GM20431 (cell line): ENCODE data around the gene PTPA.
"Not testable (repeated sequence)": the region's sequence is repeated elsewhere in the genome, so short reads cannot be mapped to it uniquely, and the experiment has no call there.

Source experiments
- in situ Hi-C: fragments of 300-500 bp; cut with MseI, MboI; formaldehyde crosslinking; loops from one replicate; pipeline ENCODE4 v1.15.0; 2020; ENCODE audit warnings: low sequenced_read_pairs; ENCODE audit not compliant: unreplicated experiment

The PTPA gene

DNA sequence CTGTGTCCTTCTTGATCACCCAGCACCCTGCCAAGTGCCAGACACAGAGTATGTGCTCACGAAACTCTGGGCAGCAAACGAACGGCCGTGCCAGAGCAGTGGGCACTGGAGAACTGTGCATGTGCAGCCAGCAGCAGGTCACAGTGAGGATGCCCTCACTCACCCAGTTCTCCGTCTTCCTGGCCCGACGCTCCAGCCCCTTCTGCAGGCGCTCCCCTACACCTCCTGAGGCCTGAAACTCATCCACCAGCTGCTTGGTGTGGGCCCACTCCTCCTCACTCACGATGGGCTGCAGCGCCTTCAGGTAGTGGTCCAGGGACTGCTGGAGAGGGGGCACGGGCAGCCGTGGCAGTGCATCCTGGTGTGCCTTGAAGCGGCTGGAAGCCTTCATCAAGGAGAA is 3.6 kb upstream of the PTPA start:
- in situ Hi-C loops, result no loop called here

DNA sequence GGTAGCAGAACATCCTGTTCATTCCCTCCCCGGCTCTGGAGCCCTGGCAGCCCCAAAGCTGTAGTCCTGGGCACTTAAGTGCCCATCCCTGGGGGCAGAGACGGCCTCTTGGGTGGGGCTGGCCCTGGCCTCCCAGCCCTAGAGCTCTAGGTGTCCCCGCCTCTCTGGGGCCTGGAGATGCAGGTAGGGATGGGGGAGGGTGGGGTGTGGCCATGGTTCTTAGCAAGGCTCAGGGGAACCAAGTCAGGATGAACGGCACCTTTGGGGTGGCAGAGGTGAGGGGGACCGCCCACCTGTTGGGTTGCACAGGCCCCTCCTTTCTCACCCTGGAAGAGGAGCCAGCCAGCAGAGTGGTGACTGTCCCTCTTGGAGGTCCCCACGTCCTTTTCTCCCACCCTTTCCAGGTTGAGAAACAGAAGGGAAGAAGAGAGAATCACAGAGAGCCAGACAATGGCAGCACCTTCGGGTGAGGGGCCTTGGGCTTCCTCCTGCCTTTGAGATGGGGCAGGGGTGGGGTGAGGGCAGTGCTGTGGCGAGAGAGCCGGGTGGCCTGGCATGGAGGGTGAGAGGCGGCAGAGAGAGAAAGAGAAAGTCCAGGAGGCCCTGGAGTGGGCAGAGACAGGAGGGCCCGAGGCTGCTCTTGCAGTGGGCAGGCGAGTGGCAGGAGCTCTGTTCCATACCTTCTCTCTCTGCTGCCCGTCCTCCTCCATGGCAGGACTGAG is 3.0 kb upstream of the PTPA start:
- in situ Hi-C loops, result no loop called here

DNA sequence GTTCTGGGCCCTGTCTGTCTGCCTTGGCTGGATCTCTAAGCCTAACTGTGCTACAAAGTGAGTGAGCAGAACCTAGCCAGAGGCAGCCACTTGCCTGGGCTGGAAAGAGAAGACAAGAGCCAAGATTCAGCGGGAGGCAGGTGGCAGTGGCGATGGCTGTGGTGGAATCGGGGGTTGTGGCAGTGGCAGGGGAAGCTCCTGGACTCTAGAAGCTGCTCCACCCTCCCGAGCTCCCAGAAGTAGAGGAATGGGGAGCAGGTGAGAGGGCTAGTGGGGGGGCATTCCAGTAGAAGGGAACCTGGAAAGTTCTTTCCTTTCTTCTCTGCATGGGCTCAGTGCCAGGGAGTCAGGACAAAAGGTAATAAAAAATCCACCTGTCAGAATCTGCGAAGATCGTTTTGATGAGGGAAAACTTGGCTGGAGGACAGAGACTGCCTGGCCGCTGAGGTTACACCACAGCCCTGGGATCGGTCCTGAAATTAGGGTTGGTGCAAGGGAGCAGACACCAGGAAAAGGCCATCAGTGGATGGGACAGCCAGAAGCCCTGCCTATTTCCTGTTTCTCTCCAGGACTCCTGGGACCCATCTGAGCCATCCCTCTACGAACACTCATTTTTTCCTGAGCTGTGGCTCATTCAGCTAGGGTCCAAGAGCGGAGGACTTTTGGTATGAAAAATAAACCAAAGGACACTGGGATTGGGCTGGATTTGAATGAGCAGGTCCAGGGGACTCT is 2.2 kb upstream of the PTPA start:
- in situ Hi-C loops, result no loop called here

DNA sequence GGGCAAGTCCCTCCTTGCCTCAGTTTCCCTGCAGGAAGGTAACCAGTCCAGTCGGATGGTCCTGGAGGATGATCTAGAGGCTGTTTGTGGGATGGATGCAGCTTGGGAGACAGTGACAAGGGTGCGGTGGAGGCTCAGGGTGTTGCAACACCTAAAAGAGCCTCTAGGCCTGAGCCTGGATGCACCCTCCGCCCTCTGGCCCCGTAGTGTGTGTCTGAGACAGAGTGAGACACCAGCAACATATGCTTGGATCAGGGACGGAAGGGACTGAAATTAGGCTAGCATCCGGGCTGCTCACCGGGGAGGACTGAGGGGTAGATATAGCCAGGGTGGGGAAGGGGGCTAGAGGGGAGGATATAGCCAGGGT is 1.7 kb upstream of the PTPA start:
- in situ Hi-C loops, result no loop called here

DNA sequence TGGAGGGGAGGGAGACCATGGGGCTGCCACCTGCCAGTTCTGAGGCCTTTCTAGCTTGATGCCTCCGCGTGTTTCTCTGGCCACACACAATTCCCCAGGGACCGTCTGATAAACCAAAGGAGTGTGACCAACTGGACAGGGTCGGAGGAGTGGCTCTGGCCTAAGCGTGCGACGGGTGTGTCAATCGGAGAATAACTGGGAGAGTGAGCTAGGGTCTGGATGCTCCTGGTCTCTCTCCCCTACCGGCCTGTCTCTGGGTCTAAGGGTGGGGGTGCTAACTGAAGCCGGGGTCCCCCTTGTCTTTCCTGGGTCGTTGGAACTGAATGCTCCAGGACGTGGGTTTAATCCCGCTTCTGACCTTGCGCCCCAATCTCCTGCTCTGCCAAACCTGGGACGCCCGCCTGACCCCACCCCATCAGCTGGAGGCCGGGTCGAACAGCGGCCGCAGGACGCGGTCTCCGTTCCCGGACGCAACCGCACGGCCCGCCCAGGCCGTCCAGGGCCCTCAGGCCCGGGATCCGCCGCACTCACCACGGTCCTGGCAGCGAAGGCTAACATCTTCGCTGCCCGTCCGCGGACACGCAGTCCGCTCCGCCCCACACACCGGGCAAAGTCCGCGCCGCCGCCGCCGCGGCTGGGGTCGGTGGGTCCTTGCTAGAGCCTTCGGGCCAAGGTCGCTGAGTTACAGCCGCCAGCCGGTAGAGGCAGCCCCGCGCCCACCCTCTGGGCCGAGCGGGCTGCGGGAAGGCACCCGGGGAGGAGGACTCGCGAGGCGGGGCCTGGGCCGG is 1.1 kb upstream of the PTPA start:
- in situ Hi-C loops, result no loop called here

DNA sequence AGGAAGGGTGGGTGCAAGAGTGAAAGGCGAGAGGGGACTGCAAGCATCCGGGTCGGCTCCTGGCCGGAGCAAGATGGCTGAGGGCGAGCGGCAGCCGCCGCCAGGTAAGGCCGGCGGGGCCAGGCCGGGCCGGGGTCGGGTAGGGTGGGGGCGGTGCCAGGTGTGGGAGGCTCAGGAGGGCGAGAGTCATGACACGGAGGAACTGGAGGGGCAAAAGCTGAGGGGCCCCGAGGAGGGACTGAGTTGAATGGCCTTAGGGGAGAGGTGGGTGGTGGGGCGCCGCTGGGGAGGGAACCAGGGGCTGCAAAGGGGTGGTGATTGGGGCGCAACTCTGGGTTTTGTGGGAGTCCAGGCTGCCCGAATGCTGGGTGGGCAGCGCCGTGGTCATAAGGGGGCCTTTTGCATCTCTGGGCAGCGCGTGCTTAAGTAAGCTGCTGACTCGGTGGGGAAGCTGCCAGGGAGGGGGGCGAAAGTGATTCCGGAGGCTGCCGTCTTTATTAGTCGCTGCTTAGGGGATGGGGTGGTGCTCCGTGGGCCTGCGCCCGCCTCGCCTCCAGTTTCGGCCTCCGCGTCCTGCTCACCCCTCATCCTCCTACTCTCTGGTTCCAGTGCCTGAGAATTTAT is 425 bp downstream of the PTPA start:
- in situ Hi-C loops, result no loop called here

DNA sequence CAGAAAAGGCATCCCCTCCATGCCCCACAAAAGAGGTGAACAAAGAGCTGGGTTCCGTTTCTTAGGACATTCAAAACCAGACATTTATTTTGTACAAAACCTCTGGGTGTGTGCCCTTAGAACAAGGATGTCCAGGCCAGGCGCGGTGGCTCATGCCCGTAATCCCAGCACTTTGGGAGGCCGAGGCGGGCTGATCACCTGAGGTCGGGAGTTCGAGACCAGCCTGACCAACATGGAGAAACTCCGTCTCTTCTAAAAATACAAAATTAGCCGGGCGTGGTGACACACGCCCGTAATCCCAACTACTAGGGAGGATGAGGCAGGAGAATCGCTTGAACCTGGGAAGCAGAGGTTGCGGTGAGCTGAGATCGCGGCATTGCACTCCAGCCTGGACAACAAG is 1.3 kb downstream of the PTPA start:
- in situ Hi-C loops, result not testable (repeated sequence)

DNA sequence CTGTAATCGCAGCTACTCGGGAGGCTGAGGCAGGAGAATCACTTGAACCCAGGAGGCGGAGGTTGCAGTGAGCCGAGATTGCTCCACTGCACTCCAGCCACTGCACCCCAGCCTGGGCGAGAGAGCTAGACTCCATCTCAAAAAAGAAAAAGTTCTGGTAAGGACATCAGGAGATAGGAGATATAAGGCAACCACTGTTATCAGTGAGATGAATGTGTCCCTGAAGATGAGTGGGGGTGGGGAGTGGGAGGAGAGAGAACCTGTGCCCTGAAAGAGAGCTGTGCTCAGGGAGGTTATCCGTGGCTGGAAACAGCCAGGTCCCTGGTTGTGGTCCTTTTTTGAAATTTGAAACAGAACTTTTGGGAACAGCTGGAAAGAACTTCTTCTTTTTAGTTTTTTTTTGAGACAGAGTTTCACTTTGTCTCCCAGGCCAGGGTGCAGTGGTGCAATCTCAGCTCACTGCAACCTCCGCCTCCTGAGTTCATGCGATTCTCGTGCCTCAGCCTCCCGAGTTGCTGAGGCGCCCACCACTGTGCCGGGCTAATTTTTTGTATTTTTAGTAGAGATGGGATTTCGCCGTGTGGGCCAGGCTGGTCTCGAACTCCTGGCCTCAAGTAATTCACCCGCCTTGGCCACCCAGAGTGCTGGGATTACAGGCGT is 2.6 kb downstream of the PTPA start:
- in situ Hi-C loops, result no loop called here

DNA sequence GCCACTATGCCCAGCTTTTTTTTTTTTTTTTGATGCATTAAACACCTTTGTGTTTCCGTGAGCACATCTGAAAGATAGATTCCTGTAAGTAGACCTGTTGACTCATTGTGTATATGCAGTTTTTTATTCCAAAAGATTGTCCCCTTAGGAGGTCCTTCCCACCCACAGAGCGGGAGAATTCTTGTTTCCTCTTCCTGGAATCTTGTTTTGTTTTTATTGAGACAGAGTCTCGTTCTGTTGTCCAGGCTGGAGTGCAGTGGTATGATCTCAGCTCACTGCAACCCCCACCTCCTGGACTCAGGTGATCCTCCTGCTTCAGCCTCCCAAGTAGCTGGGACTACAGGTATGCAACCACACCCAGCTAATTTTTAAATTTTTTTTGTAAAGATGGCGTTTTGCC is 7.6 kb downstream of the PTPA start:
- in situ Hi-C loops, result no loop called here

DNA sequence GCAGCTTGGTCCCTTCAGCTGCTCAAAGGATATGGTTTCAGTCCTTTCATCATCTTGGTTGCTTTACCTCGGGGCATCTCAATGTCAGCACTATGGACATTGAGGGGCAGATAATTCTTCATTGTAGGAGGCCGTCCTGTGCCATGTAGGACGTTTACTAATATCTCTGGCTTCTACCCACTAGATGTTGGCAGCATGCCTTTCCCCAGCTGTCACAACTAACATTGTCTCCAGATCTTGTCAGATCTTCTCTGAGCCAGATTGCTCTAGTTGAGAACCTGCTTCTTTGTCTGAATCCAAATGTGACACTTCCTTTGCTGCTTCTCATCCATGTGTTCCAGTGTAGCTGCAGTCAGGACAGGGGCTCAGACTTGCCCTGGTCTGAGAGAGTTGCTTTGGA is 10.3 kb downstream of the PTPA start:
- in situ Hi-C loops, result no loop called here

DNA sequence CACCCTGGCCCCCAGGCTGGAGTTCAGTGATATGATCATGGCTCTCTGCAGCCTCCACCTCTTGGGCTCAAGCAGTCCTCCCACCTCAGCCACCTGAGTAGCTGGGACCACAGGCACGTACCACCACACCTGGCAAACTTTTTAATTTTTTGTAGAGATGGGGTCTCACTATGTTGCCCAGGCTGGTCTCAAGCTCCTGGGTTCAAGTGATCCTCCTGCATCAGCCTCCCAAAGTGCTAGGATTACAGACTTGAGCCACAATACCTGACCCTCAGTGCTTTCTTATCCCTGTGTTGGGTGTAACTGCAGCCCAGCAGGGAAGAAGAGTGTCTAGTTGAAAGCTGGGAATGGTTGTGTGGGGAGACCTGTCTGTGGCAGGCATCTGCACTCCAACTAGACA is 10.9 kb downstream of the PTPA start:
- in situ Hi-C loops, result no loop called here

DNA sequence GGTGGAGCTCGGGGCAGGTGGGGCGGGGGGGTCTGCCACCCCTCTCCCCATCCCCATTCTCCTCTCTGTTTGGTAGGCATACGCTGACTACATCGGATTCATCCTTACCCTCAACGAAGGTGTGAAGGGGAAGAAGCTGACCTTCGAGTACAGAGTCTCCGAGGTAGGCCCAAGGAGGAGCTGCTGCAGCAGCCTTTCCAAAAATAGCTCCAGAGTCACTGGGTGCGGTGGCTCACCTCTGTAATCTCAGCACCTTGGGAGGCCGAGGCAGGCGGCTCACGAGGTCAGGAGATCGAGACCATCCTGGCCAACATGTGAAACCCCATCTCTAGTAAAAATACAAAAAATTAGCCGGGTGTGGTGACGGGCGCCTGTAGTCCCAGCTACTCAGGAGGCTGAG is 11.8 kb downstream of the PTPA start:
- in situ Hi-C loops, result not testable (repeated sequence)

DNA sequence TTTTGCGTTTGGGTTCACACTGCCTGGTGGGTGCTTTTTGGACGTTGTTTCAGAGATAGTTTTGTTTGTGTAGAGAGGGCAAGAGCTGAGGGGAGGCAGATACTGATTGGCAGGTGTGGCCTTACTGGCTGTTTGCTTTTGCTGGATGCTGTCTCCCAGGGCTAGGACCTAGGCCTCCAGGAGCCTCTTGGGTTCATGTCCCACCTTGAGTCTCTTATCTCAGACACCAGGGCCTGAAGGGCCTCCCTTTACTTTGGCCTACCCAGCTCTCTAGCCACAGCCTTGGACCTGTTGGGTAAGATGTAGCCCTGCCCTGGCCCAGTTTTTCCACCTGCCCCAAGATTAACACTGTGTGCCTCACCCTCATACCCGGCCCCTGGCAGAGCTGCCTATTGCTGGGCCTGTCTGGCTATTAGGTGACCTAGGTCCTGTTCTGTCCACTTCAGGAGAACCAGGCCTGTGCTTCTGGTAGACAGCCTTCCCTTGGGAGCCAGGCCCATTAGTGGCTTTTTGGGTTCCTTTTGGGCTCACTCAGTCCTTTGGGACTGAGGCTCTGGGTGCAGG is 13.4 kb downstream of the PTPA start:
- in situ Hi-C loops, result loop anchor here (25.0 kb wide), 1 partner anchor 663 kb away; no protein-coding TSS in a partner anchor

DNA sequence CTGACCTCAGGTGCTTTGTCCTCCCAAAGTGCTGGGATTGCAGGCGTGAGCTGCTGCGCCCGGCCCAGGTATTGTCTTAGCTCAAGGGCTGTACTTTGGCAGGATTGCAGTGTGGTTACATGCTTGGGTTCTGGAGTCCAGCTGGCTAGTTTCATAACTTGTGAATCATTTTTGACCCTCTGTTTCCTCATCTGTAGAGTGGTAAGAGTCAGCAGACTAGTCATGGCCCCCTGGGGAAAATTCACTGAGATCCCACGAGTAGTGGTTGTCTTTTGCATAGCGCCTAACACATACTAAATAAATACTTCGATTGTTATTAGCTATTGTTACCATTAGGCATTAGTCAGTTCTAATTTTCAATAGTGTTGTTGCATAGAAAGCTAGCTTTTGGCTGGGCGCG is 14.3 kb downstream of the PTPA start:
- in situ Hi-C loops, result loop anchor here (25.0 kb wide), 1 partner anchor 662 kb away; no protein-coding TSS in a partner anchor

DNA sequence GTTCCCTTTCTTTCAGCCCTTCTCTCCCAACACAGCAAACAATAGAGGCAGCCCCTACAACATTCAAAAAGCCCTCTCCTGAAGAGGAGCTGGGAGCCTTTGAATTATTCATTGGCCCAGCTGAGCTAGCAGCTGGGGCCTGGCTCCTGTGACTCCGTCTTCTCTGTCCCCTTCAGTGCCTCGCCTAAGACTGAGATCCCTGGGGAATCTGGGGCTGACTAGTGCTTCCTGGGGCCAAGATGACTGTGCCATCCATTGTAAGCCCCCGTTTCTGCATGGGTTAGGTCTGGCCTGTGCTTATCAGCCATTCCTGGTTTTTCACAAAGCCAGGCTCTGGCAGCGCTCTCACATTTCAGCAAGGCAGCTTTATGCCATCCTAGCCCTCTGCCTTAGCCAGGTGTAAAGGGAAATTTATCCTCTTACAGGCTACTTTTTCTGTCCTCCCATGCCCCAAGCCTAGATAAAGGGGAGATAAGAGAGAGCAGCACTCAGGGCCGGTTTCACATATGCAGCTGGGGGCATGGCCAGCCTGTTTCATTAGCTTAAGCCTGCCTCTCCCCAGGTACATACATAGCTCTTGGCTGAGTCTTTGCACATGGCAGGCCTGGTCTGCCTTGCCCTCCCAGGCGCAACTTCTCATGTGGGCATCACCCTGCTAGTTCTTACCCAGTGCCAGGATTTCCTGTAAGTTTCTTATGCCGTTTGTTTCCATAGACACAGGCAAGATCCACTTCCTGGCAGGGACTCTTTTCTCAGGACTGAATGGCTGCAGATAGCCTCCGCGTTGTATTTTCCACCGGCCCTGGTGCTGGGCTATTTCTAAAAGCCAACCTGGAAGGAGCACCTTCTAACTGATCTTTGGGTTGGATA is 15.8 kb downstream of the PTPA start:
- in situ Hi-C loops, result loop anchor here (25.0 kb wide), 1 partner anchor 660 kb away; no protein-coding TSS in a partner anchor

DNA sequence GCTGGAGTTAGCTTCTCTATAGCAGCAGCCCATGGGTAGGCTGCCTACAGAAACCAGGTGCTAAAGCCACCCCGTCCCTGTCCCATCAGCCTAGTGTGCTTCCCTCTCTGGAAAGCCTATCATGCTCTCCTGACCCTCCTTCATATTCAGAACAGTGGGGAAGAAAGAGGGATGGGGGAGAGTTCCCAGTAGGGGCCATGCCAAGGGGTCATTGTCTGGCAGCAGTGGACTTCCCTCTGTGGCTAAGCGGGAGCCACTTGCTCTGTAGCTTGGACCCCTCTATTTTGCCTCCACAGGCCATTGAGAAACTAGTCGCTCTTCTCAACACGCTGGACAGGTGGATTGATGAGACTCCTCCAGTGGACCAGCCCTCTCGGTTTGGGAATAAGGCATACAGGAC is 17.5 kb downstream of the PTPA start:
- in situ Hi-C loops, result loop anchor here (25.0 kb wide), 1 partner anchor 659 kb away; no protein-coding TSS in a partner anchor

DNA sequence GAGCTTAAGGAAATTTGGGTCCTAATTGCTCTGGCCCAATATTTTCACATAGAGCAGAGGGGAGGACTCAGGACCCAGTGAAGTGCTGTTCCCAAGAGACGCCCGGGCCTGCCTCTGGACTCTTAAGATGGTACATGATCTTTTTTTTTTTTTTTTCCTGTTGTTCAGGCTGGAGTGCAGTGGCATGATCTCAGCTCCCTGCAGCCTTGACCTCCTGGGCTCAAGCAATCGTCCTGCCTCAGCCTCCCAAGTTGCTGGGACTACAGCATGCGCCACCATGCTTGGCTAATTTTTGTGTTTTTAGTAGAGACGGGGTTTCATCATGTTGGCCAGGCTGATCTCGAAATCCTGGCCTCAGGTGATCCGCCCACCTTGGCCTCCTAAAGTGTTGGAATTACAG is 19.1 kb downstream of the PTPA start:
- in situ Hi-C loops, result loop anchor here (10.0 to 25.0 kb wide), 2 partner anchors 485 to 657 kb away; no protein-coding TSS in a partner anchor

DNA sequence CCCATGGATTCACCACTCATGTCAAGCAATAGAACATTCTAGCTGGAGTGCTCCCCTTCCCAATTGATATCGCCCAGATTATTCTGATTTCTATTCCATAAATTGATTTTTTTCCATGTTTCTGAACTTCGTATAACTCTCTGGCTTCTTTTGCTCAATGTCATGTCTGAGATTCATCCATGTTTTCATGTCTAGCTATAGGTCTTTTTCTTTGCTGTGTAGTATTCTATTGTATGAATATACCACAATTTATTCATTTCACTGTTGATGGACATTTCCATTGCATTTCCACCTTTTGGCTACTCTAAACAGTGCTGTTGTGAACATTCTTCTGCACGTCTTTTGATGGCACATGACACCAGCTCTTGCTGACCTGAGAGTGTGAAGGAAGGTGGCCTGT is 19.6 kb downstream of the PTPA start:
- in situ Hi-C loops, result loop anchor here (10.0 to 25.0 kb wide), 2 partner anchors 484 to 657 kb away; no protein-coding TSS in a partner anchor
